HL-60/S4 (cell line): ENCODE measurements around the gene ERO1A.

Experiments
- in situ Hi-C: fragments of 300-500 bp; cut with MboI; formaldehyde crosslinking; loops from 2 replicates; pipeline ENCODE4 v1.14.3; 2022; ENCODE audit warnings: low sequenced_read_pairs

Gene ERO1A

GRCh38 chr14:52610187-52610586, 85.2 kb downstream of the ERO1A start:
- in situ Hi-C loops: no loop called here

DNA sequence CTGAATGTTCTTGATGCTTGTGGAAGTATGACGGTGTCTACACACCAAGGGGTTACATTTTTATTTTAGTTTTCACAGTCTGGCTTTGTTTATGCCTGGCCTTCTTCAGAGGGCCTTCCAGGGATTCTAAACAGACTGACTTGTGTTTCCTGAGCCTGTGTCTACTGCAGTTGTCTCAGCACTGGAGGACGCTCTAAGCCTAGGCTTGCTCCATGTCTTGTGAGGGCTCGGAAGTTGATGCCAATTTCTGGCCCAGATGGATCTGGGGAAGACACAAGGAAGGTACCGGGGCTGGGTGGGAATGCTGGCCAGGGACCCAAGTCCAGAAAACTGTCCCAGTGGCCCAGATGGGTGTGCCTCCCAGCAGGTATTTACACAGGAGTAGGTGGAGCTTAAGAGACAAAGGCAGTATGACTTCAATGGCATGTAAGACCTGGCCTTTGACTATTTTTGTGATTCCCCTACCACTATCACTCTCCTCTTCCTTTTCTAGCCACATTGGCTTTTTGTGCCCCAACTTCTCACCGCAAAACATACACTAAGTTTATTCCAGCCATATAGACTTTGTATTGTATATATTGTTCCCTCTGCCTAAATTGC, 85.8 kb downstream of the ERO1A start:
- in situ Hi-C loops: no loop called here

DNA sequence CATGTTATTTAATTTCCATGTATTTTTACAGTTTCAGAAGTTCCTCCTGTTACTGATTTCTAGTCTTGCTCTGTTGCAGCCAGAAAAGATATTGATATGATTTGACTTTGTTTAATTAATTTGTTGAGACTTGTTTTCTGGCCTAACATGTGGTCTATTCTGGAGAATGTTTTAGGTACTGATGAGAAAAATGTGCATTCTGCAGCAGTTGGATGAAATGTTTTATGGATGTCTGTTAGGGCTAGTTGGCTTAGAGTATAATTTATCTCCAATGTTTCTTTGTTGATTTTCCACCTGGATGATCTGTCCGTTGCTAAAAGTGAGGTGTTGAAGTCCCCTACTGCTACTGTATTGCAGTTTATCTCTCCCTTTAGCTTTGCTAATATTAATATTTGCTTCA, 88.3 kb downstream of the ERO1A start:
- in situ Hi-C loops: no loop called here

GRCh38 chr14:52602131-52602530, 93.2 kb downstream of the ERO1A start:
- in situ Hi-C loops: no loop called here

DNA sequence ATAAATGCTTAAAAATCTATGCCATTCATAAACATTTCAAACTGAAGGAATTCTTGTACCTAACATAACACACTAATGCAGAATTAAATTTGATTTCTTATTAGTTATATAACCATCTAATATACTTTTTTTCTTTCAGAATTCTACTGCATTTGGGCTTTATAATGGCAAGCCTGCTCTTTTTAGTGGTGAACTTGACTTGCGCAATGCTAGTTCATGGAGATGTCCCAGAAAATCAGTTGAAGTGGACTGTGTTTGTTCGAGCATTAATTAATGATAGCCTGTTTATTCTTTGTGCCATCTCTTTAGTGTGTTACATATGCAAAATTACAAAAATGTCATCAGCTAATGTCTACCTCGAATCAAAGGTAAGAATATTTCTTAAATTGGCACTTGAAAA, 95.4 kb downstream of the ERO1A start:
- in situ Hi-C loops: no loop called here

- in situ Hi-C loops: no loop called here
These were observed 96.8 kb downstream of the ERO1A start for GRCh38 chr14:52598568-52598967.

DNA sequence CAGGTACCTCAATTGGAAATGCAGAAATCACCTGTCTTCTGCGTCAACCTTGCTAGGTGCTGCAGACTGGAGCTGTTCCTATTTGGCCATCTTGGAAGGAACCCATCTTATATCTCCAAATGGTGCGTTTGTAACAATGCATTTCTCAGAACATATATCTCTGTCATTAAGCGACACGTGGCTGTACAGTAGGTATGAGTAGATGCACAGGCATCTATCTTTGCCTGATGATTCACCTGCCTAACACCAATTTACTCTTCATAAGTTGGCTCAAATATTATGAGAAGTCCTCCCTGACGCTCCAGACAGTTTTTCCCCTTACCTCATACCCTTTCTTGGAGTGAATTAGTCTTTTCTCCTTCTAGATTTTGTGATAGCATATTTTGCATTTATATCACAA, 98.5 kb downstream of the ERO1A start:
- in situ Hi-C loops: no loop called here

DNA sequence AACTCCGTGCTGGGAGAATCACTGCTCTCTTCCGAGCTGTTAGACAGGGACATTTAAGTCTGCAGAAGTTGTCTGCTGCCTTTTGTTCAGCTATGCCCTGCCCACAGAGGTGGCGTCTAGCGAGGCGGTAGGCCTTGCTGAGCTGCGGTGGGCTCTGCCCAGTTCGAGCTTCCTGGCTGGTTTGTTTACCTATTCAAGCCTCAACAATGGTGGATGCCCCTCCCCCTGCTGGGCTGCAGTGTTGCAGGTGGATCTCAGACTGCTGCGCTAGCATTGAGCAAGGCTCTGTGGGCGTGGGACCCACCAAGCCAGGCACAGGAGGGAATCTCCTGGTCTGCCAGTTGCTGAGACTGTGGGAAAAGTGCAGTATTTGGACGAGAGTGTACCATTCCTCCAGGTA, 99.0 kb downstream of the ERO1A start:
- in situ Hi-C loops: no loop called here

DNA sequence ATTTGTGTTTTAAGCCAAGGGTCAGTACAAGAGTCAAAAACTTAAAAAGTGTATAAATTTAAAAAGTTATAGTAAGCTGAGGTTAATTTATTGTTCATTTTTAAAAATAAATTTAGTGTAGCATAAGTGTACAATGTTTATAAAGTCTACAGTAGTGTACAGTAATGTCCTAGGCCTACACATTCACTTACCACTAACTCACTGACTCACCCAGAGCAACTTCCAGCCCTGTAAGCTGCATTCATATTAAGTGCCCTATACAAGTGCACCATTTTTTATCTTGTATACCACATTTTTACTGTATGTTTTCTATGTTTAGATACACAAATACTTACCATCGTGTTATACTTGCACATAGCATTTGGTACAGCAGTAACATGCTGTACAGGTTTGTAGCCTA, 105.0 kb downstream of the ERO1A start:
- in situ Hi-C loops: no loop called here
